Activated CD4-positive, alpha-beta memory T cell treated with anti-CD3 and anti-CD28 coated beads for 36 hours (primary cell): ENCODE data around the gene POLR2I. TPM values are rescaled to one million over a fixed set of nuclear protein-coding genes. Genes with fewer than 3 reads are reported as not detected.
"Not testable (repeated sequence)": the region's sequence is repeated elsewhere in the genome, so short reads cannot be mapped to it uniquely, and the experiment has no call there.

Experiments
- CTCF ChIA-PET: fragments of 350-600 bp; sonication (Branson Sonifier 250); formaldehyde crosslinking; loops from one replicate; lab custom pipeline; 2021; ENCODE audit warnings: antibody characterized with exemption, inconsistent platforms; lab: Charles Lee
- POLR2A ChIA-PET: fragments of 350-600 bp; sonication (Branson Sonifier 250); formaldehyde crosslinking; loops from one replicate; lab custom pipeline; 2021; ENCODE audit warnings: antibody characterized with exemption; lab: Charles Lee
- DNase-seq: peaks from one replicate; pipeline ENCODE4 v3.0.0-alpha.2; 2020
- H3K27ac Mint-ChIP-seq: one replicate; pipeline ENCODE4 v1.8.0; 2021; ENCODE audit warnings: mixed read lengths
- H3K27me3 Mint-ChIP-seq: one replicate; pipeline ENCODE4 v1.8.0; 2021; ENCODE audit warnings: mixed read lengths
- H3K36me3 Mint-ChIP-seq: one replicate; pipeline ENCODE4 v1.8.0; 2021; ENCODE audit warnings: mixed read lengths
- H3K4me1 Mint-ChIP-seq: one replicate; pipeline ENCODE4 v1.8.0; 2021; ENCODE audit warnings: low read depth, mixed read lengths
- H3K4me3 Mint-ChIP-seq: one replicate; pipeline ENCODE4 v1.8.0; 2021; ENCODE audit warnings: mild to moderate bottlenecking, mixed read lengths
- H3K9me3 Mint-ChIP-seq: one replicate; pipeline ENCODE4 v1.8.0; 2021; ENCODE audit warnings: mixed read lengths
- intact Hi-C: fragments of 100-400 bp; cut with micrococcal nuclease; formaldehyde crosslinking; loops from one replicate; pipeline ENCODE4 v1.15.1; 2023
- total RNA-seq, 2 experiments: library from RNA; stranded (reverse); gene quantifications; one replicate each; pipeline ENCODE4 v1.2.3, GENCODE V29; 2021

POLR2I gene
- total RNA-seq, 2 experiments from 2014 or later, result 84.1 to 84.8 TPM

GRCh38 chr19:36142496-36142895 lies 27.8 kb upstream of the POLR2I start:
- ChIA-PET POLR2A (interaction anchor here (1.2 kb wide), 1 partner anchor 15 kb away, joined by 4 read pairs; no protein-coding TSS in a partner anchor), CTCF (interaction anchor here (5.3 kb wide), 1 partner anchor 15 kb away, joined by 24 read pairs; no protein-coding TSS in a partner anchor)
- intact Hi-C loops, result no loop called here
- Mint-ChIP-seq H3K27ac (no peak overlapping the region), H3K4me1 (peaks cover 16% of the 10 kb centered on the region), H3K4me3 (peak overlapping the region; percentile 4), H3K9me3 (no peaks in the 10 kb centered on the region), H3K27me3 (no peaks in the 10 kb centered on the region), H3K36me3 (peaks cover 42% of the 10 kb centered on the region)
- no peak for DNase-seq

GRCh38 chr19:36142046-36142445 lies 27.4 kb upstream of the POLR2I start:
- ChIA-PET CTCF (no interaction called here), POLR2A (interaction anchor here (1.2 kb wide), 1 partner anchor 14 kb away, joined by 4 read pairs; no protein-coding TSS in a partner anchor)
- Mint-ChIP-seq H3K9me3 (no peaks in the 10 kb centered on the region), H3K36me3 (peaks cover 40% of the 10 kb centered on the region), H3K4me3 (no peak overlapping the region), H3K27ac (no peak overlapping the region), H3K4me1 (peaks cover 17% of the 10 kb centered on the region), H3K27me3 (no peaks in the 10 kb centered on the region)
- DNase-seq, result no peak
- intact Hi-C loops, result no loop called here

- intact Hi-C loops, result loop anchor here (1.0 kb wide), 1 partner anchor 26 kb away; the partner anchor contains the start of gene TBCB
- Mint-ChIP-seq H3K27ac (peak overlapping the region; percentile 97), H3K27me3 (no peaks in the 10 kb centered on the region), H3K36me3 (peaks cover 35% of the 10 kb centered on the region), H3K4me3 (peak overlapping the region; percentile 92), H3K4me1 (peaks cover 24% of the 10 kb centered on the region), H3K9me3 (no peaks in the 10 kb centered on the region)
- CTCF ChIA-PET, result interaction anchor here (5.6 kb wide), 1 partner anchor 14 kb away, joined by 37 read pairs; no protein-coding TSS in a partner anchor
- POLR2A ChIA-PET, result interaction anchor here (0.5 to 3.2 kb wide), 2 partner anchors 12 to 79 kb away, joined by 4 to 26 read pairs; no protein-coding TSS in a partner anchor
- DNase-seq, result peak; percentile 95
Observed at GRCh38 chr19:36141039-36141927, 26.6 kb upstream of the POLR2I start.

GRCh38 chr19:36140304-36141038 lies 25.8 kb upstream of the POLR2I start:
- Mint-ChIP-seq H3K27ac (peak overlapping the region; percentile 97), H3K36me3 (peaks cover 26% of the 10 kb centered on the region), H3K4me1 (peaks cover 26% of the 10 kb centered on the region), H3K4me3 (peak overlapping the region; percentile 92), H3K27me3 (no peaks in the 10 kb centered on the region), H3K9me3 (no peaks in the 10 kb centered on the region)
- intact Hi-C loops, result loop anchor here (1.0 kb wide), 2 partner anchors 8 to 25 kb away; partner anchors contain the start of gene TBCB
- CTCF ChIA-PET, result interaction anchor here (0.9 to 5.6 kb wide), 4 partner anchors 13 to 33 kb away, joined by 3 to 37 read pairs (median 4); no protein-coding TSS in a partner anchor
- peak; percentile 52 for DNase-seq
- POLR2A ChIA-PET, result interaction anchor here (0.5 to 3.2 kb wide), 4 partner anchors 11 to 78 kb away, joined by 4 to 26 read pairs (median 4); no protein-coding TSS in a partner anchor

- H3K9me3 Mint-ChIP-seq, result no peaks in the 10 kb centered on the region
- peak; percentile 96 for DNase-seq
- peaks cover 26% of the 10 kb centered on the region for H3K4me1 Mint-ChIP-seq
- intact Hi-C loops, result loop anchor here (1.0 to 10.0 kb wide), 5 partner anchors 7 to 495 kb away; partner anchors contain the start of genes COX6B1, ETV2 and ZNF565
- ChIA-PET POLR2A (interaction anchor here (1.5 to 3.2 kb wide), 2 partner anchors 11 to 21 kb away, joined by 4 to 26 read pairs; no protein-coding TSS in a partner anchor), CTCF (interaction anchor here (0.9 to 5.6 kb wide), 4 partner anchors 13 to 34 kb away, joined by 3 to 37 read pairs (median 4); no protein-coding TSS in a partner anchor)
- H3K4me3 Mint-ChIP-seq, result peak within 1 kb of the TSS; percentile 92
- peak within 1 kb of the TSS; percentile 97 for H3K27ac Mint-ChIP-seq
- H3K36me3 Mint-ChIP-seq, result peaks cover 24% of the 10 kb centered on the region
- H3K27me3 Mint-ChIP-seq, result no peaks in the 10 kb centered on the region
Observed at GRCh38 chr19:36139473-36140303, 25.0 kb upstream of the POLR2I start, which contains the start of gene CAPNS1. Gene CAPNS1 (plus strand): TSS chr19:36140066. CDS start chr19:36141012, 946 bp downstream.

- DNase-seq, result no peak
- peak overlapping the region; percentile 92 for H3K4me3 Mint-ChIP-seq
- H3K27ac Mint-ChIP-seq, result peak overlapping the region; percentile 97
- ChIA-PET CTCF (interaction anchor here (0.9 to 5.6 kb wide), 4 partner anchors 12 to 34 kb away, joined by 3 to 37 read pairs (median 4); no protein-coding TSS in a partner anchor), POLR2A (interaction anchor here (1.5 to 3.2 kb wide), 2 partner anchors 10 to 20 kb away, joined by 4 to 26 read pairs; no protein-coding TSS in a partner anchor)
- intact Hi-C loops, result loop anchor here (1.0 to 10.0 kb wide), 4 partner anchors 11 to 494 kb away; partner anchors contain the start of genes COX6B1, ETV2 and ZNF565
- H3K9me3 Mint-ChIP-seq, result no peaks in the 10 kb centered on the region
- peaks cover 26% of the 10 kb centered on the region for H3K4me1 Mint-ChIP-seq
- peaks cover 23% of the 10 kb centered on the region for H3K36me3 Mint-ChIP-seq
- H3K27me3 Mint-ChIP-seq, result no peaks in the 10 kb centered on the region
Observed at GRCh38 chr19:36139120-36139472, 24.4 kb upstream of the POLR2I start.

- H3K27ac Mint-ChIP-seq, result peak overlapping the region; percentile 44
- H3K36me3 Mint-ChIP-seq, result peaks cover 11% of the 10 kb centered on the region
- no peaks in the 10 kb centered on the region for H3K27me3 Mint-ChIP-seq
- DNase-seq, result peak; percentile 43
- peaks cover 33% of the 10 kb centered on the region for H3K4me1 Mint-ChIP-seq
- no peak overlapping the region for H3K4me3 Mint-ChIP-seq
- POLR2A ChIA-PET, result interaction anchor here (0.6 kb wide), 1 partner anchor 12 kb away, joined by 3 read pairs; no protein-coding TSS in a partner anchor
- CTCF ChIA-PET, result interaction anchor here (0.7 to 5.6 kb wide), 2 partner anchors 10 to 217 kb away, joined by 3 to 37 read pairs; no protein-coding TSS in a partner anchor
- intact Hi-C loops, result loop anchor here (10.0 kb wide), 2 partner anchors 182 to 492 kb away; partner anchors contain the start of genes COX6B1 and ETV2
- H3K9me3 Mint-ChIP-seq, result no peaks in the 10 kb centered on the region
Observed at GRCh38 chr19:36136964-36137686, 22.4 kb upstream of the POLR2I start.

GRCh38 chr19:36134867-36135266 lies 20.2 kb upstream of the POLR2I start:
- CTCF ChIA-PET, H3K4me3 Mint-ChIP-seq, POLR2A ChIA-PET, H3K36me3 Mint-ChIP-seq, H3K27ac Mint-ChIP-seq, H3K9me3 Mint-ChIP-seq, H3K27me3 Mint-ChIP-seq, DNase-seq: not testable (repeated sequence)
- intact Hi-C loops, result loop anchor here (10.0 kb wide), 2 partner anchors 180 to 490 kb away; partner anchors contain the start of genes COX6B1 and ETV2
- H3K4me1 Mint-ChIP-seq, result peaks cover 32% of the 10 kb centered on the region

- DNase-seq, H3K36me3 Mint-ChIP-seq, H3K27ac Mint-ChIP-seq, POLR2A ChIA-PET, H3K27me3 Mint-ChIP-seq, H3K4me3 Mint-ChIP-seq, H3K9me3 Mint-ChIP-seq: not testable (repeated sequence)
- CTCF ChIA-PET, result interaction anchor here (2.4 kb wide), 1 partner anchor 38 kb away, joined by 16 read pairs; no protein-coding TSS in a partner anchor
- intact Hi-C loops, result loop anchor here (10.0 kb wide), 2 partner anchors 176 to 486 kb away; partner anchors contain the start of genes COX6B1 and ETV2
- peaks cover 25% of the 10 kb centered on the region for H3K4me1 Mint-ChIP-seq
Observed at GRCh38 chr19:36131221-36131620, 16.5 kb upstream of the POLR2I start.
